IPS-NIHi7 (cell line): Measurements from ENCODE around the gene PLCB3.

ENCODE experiments used
- DNase-seq: peaks from one replicate; pipeline ENCODE4 v3.0.0; 2012; ENCODE audit warnings: mixed read lengths; ENCODE audit errors: extremely low spot score

The PLCB3 gene

DNA sequence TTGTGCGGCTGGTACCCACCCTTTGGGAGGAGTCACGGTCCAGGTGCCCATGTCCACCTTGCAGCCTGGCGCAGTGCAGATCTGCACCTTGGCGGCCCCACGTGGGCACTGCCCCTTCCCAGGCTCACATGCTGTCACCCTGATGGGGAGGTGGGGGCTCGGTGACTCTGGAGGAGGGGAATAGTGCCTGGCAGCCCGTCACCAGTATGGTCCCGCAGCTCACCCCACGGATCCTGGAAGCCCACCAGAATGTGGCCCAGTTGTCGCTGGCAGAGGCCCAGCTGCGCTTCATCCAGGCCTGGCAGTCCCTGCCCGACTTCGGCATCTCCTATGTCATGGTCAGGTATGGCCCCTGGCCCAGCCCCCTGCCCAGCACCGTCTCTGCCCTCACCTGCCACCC, 30.5 kb upstream of the PLCB3 start:
- DNase-seq, result no peak

DNA sequence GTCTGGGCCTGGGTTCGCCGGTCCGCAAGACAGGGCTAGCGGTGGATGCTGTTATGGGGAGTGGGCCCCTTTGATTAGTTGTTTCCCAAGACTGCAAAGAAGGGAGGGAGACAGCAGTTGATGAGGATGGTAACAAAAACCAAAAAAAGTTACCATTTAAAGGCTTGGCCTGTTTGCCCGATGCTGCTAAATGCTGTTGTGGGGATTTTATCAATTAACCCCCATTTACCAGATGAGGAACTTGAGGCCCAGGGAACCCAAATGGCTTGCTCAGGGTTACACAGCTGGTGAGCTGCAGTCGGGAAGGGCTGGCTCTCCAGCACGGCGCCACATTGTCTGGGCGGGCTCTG, 28.7 kb upstream of the PLCB3 start:
- DNase-seq, result no peak

DNA sequence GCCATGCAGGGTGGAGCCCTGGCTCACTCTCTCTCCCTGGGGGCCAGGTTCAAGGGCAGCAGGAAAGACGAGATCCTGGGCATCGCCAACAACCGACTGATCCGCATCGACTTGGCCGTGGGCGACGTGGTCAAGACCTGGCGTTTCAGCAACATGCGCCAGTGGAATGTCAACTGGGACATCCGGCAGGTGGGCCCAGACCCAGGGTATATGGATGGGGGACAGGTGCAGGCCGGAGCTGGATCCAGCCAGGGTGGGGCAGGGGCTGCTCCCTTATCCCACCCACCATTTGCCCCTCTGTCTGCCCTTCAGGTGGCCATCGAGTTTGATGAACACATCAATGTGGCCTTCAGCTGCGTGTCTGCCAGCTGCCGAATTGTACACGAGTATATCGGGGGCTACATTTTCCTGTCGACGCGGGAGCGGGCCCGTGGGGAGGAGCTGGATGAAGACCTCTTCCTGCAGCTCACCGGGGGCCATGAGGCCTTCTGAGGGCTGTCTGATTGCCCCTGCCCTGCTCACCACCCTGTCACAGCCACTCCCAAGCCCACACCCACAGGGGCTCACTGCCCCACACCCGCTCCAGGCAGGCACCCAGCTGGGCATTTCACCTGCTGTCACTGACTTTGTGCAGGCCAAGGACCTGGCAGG, 28.2 kb upstream of the PLCB3 start:
- DNase-seq, result no peak

DNA sequence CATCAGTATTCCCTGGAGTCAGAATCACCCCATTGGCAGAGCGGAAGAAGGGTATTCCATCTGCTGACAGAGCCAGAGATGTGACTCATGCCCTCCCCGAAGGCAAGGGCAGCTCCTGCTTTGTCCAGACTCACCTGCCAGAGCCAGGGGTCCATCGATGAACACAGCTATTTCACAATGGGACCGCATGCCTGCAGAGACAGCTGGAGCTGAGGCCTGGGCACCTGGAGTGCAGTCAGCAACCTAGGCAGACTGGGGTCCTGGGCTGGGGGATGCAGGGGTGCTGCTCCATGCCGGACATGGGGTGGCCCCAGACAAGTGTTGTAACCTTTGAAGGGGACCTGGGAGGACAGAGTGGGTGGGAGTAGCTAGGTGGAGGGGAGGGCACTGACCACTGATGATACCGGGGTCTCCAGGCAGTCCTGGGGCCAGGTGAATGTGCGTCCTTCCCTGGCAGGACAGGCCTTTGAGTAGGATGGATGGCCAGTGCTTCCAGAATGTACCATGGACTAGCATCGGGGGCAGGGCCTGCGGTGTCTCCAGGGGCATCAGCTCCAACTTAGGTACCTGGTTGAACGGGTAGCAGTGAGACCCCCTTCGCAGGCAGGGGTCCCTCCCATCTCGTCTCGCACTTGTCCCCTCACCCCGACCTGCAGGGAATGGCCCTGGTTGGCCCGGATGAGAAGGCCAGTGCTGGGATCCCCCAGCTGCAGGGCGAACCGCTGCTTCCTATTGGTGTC, 27.0 kb upstream of the PLCB3 start:
- DNase-seq, result no peak

DNA sequence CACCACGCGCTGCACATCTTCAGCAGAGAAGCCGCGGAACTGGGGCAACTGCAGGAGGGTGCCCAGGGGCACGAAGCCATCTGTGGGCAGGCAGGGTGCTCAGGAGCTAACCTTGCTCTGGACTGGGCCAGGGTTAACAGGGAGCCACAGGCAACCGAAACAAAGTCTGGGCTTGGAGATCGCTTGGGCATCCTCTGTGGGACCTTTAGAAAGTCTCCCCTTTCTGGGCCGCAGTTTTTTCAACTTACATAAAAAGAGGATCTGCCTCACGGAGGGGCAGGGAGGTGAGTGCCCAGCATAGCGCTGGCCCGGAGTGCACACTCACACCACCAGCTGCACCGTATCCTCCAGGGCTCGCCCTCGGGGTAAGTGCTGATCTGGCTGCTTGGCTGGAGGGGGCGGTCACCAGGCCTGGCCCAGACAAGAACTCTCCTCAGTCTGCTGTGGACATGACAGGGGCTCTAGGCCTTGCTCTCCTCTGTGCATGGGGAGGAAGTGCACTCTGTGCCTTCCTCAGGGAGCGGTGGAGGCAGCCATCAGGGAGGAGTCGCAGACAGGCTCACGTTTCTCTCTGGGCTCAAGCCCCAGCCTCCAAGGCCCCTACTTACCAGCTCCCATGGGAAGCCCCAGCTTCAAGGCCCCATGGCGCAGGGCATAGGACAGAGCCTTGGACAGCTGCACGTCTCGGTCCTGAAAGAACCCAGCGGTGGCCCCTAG, 26.3 kb upstream of the PLCB3 start:
- no peak for DNase-seq

DNA sequence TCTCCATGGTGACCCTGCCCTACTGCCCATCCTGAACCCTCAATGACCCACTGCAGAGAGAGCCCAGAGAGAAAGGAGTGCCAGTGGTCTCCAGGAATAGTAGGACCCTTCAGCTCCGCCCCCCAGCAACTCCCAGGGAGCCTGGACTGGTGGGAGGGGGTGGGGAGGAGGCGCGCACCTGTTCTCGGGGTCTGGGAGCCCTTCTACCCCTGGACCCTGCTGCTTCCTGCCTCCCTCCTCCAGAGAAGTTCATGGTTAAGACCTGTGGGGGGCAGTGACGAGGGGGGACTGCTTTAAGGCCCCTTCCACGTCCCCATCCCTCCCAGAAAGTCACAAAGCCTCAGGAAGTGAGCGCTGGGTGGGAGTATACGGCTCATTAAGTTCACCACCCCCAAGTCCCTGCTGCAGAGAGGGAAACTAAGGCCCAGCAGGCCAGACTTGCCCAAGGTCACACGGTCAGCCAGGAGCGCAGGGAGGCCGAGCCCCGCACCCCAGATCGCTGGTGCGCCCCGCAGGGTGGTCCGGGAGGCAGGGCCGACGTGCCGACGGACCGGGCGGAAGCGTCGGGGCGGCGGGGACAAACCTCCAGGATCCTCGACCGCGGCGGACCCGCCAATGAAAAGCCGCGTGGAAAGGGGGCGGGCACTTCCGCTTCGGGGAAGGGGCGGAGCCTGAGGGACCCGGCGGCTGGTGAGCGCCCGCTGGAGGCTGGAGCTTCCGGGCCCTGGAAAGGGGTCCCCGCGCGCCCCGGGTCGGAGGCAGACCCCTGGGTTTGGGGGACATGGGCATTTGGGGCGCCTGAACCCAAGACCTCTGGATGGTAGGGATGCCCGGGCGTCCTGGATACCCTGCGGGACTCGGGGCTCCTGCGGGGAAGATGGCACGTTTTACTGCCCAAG, 25.5 kb upstream of the PLCB3 start, which contains the start of the genes NUDT22 and TRPT1:
TSS of gene NUDT22 (plus strand) at position 667 of the 899 bp plus-strand sequence. CDS start 379 bp downstream, outside the sequence.
TSS of gene TRPT1 (minus strand) at position 579 of the 899 bp plus-strand sequence. CDS start at position 253, 326 bp downstream.
- peak; percentile 94 for DNase-seq

DNA sequence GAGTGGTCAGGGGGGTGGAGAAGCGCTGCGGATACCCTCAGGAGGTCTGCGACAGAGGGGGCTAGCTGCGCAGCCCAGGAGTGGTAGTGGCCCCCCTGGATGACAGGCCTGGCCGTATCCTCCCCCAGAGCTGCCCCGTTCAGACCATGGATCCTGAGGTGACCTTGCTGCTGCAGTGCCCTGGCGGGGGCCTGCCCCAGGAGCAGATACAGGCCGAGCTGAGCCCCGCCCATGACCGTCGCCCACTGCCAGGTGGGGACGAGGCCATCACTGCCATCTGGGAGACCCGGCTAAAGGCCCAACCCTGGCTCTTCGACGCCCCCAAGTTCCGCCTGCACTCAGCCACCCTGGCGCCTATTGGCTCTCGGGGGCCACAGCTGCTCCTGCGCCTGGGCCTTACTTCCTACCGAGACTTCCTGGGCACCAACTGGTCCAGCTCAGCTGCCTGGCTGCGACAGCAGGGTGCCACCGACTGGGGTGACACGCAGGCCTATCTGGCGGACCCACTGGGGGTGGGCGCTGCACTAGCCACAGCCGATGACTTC, 24.8 kb upstream of the PLCB3 start:
- no peak for DNase-seq

DNA sequence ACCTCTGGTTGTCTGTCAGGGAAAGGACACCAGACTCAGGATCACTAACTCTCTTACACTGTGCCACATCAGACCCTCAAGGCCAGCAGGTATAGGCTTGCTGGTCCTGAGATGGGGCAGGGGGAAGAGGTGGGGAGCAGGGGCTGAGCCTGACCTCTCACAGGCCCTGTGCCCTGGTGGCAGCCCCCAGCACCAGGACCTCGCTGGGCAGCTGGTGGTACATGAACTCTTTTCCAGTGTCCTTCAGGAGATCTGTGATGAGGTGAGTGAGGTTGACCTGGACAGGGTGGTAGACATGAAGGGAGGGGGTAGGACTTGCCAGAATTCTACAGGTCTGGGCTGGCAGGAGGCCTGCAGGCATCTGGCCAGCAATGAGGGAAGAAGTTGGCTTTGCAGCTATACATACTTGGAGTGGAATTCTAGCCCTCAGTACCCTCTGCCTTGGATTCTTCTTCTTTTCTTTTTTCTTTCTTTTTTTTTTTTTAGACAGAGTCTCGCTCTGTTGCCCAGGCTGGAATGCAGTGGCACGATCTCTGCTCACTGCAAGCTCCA, 23.8 kb upstream of the PLCB3 start:
- no peak for DNase-seq

DNA sequence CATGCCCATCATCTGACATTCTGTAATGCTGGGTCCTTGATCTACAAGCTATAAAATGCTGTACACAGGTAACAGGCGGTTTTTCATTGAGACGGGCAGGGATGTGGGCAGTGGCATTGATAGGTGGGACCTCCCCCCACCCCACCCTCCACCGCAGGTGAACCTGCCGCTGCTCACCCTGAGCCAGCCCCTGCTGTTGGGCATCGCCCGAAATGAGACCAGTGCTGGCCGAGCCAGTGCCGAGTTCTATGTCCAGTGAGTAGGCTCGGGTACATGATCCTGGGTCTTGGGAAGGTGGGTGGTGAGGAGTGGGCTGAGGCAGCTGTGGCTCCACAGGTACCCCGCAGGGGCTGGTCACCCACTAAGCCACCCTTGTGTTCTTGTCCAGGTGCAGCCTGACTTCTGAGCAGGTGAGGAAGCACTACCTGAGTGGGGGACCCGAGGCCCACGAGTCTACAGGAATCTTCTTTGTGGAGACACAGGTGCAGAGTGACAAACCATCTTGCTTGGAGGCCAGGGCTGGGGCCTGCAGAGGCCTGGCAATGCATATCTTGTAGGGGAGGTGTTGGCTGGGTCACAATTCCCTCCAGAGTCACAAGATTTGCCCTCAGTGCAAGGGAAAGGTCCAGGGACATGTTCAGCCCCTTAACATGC, 22.1 kb upstream of the PLCB3 start:
- no peak for DNase-seq

DNA sequence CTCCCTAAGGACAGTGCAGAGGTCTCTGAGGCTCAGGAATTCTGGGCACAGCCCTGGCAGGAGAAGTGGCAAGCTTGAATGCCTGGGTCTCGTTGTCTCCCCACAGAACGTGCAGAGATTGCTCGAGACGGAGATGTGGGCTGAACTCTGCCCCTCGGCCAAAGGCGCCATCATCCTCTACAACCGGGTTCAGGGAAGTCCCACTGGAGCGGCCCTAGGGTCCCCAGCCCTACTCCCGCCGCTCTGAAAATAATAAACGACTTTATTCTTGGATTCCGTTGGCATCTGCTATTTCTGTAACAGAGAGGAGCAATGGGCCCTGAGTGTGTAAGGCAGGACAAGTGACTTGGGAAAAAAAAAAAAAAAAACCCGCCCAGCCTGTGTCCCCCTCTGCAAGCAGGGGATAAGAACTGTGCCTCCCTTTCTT, 21.6 kb upstream of the PLCB3 start:
- DNase-seq, result no peak

DNA sequence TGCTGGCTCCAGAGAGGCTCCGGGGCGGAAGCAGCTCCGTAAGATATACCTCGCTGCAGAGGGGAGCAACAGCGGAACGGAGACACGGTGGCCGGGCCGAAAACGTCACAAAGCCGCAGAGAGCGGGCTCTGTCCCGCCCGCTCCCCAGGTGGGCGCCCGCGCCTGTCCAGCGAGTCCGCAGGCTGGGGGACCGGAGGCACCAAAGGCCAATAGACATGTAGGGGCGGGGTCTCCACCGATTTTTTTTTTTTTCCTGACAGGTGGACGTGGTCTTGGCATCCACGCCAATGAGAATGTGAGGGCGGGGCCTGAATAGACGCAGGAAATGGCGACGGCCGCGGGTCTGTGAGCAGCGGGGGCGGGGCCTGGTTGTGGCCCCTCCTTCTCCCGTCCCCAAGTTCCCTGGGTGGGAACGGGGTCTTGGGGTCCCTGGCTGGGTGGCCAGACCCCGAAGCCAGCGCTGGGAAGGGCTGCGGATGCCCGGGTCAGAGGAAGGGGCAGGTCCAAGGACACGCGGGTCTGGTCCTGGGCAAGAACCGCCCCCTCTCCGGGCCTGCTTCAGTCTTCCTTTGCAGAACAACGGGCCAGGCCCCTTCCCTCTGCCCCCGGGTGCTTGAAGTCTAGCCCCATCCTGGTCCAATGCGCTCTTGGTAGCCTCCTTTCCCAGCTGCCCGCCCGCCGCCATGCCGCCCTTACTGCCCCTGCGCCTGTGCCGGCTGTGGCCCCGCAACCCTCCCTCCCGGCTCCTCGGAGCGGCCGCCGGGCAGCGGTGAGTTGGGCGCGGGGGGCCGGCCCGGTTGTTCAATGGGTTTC, 21.0 kb upstream of the PLCB3 start, which contains the start of gene DNAJC4:
TSS of gene DNAJC4 (plus strand) at position 378 of the 814 bp plus-strand sequence. CDS start at position 685, 307 bp downstream.
- DNase-seq, result peak; percentile 90

DNA sequence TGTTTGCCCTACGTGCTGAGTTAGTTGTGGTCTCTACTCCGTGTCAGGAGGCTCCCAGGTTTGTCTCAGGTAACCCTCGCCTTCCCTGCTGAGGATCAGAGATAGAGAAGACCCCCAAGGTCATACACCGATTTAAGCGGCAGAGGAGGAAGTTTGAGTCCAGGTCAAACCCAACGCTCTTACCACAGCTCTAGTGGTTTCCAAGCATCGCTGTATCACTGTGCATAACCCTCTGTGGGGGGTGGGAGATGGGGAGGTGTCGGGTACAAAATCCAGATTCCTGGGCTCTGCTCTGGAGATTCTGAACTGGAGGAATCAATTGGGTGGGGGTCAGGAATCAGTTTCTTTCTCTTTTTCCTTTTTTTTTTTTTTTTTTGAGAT, 20.4 kb upstream of the PLCB3 start:
- no peak for DNase-seq

DNA sequence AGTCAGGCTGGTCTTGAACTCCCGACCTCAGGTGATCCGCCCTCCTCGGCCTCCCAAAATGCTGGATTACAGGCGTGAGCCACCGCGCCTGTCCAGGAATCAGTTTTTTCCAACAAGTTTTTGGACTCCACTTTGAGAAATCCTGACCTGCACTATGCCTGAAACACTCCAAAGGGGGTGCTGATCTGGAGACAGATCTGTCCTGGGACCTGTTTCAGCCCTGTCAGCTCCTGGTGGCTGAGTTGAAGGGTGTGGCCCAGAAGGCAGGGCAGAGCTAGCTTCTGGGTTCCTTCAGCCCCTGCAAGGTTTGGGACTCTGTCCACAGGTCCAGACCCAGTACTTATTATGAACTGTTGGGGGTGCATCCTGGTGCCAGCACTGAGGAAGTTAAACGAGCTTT, 19.8 kb upstream of the PLCB3 start:
- no peak for DNase-seq

DNA sequence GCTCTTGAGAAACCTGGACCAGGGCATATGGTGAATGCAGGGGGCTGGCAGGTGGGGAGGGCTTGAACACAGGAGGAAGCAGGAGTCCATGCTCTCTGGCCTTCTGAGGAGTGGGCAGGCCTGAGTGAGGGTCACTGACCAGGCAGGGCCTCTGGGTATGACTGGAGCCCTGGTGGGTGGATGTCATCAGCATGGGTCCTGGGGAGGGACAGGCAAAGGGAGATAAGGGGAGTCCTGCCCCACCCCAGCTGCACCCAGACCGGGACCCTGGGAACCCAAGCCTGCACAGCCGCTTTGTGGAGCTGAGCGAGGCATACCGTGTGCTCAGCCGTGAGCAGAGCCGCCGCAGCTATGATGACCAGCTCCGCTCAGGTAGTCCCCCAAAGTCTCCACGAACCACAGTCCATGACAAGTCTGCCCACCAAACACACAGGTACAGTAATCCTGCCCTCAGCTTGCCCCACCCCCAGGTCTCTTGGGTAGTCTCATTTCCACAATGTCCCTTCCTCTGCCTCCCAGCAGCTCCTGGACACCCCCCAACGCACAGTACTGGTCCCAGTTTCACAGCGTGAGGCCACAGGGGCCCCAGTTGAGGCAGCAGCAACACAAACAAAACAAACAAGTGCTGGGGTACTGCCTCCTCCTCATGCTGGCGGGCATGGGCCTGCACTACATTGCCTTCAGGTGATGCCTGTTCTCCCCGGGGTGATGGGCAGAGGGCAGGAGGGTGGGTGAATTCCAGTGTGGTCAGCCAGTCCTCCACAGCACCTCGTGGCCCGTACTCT, 19.0 kb upstream of the PLCB3 start:
- no peak for DNase-seq

DNA sequence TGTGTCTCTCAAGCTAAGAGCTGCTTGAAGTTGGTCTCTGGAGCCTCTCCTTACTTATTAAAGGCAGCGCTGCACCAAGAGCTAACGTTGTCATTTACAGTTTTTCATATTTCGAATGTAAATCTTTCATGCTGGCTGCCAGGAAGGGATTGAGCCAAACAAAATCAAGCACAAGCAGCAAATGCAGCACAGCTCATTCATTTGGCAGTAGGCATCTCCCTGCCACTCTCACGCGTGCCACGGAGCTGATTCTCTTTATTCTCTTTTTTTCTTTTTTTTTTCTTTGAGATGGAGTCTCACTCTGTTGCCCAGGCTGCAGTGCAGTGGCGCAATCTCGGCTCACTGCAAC, 18.4 kb upstream of the PLCB3 start:
- no peak for DNase-seq

DNA sequence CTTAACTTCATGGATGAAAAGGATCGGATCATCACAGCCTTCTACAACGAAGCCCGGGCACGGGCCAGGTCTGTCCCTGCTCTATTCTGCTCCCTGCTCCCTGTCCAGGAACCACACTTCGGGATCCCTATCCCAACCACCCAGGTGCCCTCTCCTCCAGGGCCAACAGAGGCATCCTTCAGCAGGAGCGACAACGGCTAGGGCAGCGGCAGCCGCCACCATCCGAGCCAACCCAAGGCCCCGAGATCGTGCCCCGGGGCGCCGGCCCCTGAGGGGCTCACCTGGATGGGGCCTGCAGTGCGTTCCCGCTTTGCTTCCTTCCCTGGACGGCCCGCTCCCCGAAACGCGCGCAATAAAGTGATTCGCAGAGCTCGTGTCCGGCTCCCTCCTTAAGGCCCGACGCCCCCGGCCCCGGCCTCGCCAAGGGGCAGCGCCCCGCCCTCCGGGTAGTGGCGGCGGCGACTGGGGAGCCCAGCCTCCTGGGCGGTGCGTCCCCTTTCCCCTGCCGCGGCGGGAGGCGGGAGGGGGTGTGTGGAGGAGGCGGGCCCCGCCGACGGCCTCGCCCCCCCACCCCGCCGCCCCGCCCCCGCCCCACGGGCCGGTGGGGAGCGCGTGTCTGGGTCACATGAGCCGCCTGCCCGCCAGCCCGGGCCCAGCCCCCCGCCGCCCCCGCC, 17.3 kb upstream of the PLCB3 start, which contains the start of gene VEGFB:
TSS of gene VEGFB (plus strand) at position 672 of the 674 bp plus-strand sequence. CDS start 250 bp downstream, outside the sequence.
- DNase-seq, result peak; percentile 39

DNA sequence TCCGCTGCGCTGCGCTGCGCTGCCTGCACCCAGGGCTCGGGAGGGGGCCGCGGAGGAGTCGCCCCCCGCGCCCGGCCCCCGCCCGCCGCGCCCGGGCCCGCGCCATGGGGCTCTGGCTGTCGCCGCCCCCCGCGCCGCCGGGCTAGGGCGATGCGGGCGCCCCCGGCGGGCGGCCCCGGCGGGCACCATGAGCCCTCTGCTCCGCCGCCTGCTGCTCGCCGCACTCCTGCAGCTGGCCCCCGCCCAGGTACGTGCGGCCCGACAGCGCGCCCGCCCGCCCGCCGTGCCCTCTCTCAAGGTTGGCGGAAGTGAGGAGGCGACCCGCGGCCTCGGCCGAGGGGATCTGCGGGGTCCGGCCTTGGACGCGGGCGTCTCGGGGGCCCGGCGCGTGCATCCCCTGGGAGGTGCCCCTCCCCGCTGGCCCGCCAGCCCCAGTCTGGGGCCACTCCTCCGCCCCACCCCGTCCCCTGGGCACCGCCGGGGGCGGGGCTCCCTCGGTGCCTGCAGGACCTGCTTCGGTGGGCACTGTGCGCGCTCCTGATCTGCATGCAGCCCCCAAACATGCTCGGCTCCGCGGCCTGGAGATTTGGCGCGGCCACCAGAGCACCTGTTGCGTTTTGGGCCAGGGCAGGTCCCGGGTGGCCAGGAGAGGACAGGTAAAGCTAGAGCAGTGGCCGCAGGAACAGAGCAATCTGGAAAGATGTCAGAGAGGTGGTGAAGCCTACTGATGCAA, 16.5 kb upstream of the PLCB3 start:
- peak; percentile 18 for DNase-seq
